HPDE6-E6E7 (cell line): ENCODE data around the gene GIGYF1.

Experiments used
- DNase-seq: peaks from one replicate; pipeline ENCODE4 v3.0.0; 2011; ENCODE audit warnings: missing footprints; ENCODE audit errors: extremely low spot score

GIGYF1 gene

DNA sequence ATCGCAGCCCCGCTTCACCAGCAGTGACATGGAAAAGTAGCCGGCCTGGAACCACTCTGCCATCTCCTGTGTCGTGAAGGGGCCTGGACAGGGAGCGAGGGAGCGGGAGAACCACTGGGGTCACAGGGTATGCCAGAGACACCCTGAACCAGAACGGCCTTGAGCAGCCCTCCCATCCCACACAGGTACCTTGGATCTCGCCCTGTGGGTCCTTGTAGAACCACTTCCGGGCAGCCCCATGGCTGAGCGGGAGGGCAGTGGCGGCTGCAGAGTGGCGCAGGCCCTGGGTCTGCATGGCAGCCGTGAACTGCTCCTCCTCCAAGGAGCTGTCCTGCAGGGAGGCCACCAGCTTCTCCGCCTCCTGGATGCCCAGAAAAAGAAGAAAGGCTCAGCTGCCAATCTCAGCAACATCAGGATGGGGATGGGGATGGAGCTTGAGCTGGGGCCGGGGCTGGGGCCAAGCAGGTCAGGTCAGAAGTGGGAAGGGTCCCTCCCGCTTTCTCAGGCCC, 9.5 kb downstream of the GIGYF1 start:
- no peak for DNase-seq

DNA sequence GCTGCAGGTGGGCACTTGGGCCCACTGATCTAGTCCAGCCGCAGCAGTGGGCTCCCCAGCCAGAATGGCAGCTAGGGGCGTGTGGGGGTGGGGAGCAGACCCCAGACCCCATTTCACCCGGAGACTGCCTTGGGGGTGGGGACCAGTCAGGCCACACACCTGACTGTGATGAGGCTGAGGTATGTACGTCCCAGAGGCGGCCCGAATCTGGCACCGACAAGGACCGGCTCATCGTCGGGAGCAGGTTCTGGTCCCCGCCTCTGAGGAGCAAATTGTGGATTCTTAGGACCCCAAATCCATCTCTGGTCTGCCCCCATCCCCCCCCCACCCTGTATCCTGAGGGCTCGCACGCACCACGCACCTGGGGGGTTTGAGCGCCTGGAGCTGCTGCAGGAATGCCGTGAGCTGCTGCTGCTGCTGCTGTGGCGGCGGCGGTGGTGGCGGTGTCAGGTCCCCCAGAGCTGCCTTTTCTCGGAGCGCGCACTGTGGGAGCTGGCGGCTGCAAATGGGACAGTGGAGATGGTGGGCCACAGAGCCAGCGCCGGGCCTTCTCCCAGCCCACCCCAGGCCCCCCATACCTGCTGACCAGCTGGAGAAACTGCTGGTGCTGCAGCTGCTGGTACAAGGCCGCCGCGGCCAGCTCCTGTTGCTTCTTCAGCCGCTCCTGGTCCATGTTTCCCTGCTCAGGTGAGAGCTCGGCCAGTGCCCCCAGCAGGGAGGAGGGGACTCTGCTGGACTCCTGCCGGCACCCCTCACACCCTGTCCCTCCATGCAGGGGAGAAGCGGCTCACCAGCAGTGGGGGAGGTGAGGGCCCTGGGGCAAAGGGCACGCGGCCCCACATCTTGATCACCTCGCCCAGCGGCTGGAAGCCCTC, 10.2 kb downstream of the GIGYF1 start:
- DNase-seq = no peak

DNA sequence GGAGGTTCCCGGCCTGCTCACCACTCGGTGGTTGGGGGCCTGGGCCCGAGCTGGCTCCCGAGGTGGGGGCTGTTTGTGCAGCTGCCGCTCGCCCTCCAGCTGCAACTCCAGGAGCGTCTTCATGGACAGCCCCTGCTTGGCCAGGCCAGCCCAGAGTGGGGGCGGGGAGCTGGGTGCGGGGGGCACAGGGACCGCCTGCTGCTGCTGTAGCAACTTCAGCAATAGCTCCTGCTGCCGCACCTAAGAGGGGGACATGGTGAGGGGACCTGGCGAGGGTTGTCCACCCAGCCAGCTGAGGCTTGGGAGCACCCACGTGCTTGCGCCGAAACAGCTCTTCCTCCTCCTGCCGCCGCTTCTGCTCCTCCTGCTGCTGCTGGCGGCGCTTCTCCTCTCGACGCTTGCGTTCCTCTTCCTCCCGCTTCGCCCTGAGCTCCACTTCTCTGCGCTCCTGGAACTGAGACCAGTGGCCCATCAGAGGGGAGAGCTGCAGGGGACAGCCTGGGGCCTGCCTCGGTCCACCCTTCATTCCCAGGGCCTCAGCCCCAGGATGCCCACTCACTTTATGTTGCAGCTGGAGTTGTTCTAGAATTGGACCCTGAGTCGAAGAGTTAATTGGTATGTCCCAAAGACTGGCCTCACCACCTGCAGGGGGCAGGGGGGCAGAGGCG, 10.9 kb downstream of the GIGYF1 start:
- DNase-seq = no peak

DNA sequence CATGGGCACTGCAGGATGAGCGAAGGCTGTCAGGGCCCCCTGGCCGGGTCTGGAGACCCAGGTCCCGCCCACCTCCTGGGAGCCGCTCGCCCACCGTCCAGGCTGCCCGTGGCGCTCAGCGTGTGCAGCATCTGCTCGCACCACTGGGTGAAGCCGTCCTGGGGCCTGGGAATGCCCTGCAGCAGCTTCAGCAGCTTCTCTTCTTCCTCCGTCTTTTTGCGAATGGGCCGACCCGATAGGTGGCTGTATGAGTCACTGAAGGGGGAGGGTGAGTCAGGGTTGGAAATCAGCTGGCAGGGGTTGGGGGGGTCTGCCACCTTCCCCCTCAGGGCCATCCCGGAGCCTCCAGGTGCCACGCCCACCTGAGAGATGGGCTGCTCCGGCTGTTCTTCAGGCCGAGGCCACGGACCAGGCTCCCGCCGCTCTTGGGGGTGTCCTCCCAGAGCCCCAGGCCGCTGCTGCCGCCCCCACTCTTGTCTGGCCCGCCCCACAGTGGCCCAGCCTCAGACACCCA, 11.8 kb downstream of the GIGYF1 start:
- DNase-seq = no peak

DNA sequence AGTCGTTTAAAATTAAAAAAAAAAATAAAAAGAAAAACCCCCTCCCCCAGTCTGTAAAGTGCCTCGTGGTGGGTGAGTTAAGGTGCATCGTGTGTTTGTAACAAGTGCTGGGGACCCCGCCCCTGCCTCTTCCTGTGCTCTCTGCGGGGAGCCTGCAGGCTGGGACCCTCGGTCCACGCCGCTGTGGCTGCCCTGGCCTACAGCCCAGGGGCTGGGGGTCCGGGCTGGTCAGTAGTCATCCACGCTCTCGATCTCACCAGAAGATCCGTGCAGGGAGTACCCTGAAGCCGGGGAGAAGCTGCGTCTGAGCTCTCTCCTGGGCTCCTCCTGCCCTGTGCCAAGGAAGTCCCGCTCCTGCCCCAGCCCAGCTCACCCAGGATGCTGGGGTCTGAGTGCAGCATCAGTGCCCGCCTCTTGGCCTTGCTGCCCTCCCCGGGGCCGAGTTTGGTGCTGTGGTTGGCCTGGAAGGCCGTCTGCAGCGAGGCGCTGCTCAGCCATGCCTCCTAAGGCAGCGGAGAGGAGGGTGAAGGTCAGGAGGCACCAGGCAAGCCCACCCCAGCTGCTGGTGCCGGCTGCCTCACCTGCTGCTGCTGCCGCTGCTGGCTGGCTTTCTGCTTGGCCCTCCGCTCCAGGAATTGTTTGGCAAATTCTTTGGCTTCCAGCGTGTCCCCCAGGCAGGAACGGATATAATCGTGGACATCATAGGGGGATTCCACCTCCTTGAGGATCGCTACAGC, 12.4 kb downstream of the GIGYF1 start:
- DNase-seq = no peak

DNA sequence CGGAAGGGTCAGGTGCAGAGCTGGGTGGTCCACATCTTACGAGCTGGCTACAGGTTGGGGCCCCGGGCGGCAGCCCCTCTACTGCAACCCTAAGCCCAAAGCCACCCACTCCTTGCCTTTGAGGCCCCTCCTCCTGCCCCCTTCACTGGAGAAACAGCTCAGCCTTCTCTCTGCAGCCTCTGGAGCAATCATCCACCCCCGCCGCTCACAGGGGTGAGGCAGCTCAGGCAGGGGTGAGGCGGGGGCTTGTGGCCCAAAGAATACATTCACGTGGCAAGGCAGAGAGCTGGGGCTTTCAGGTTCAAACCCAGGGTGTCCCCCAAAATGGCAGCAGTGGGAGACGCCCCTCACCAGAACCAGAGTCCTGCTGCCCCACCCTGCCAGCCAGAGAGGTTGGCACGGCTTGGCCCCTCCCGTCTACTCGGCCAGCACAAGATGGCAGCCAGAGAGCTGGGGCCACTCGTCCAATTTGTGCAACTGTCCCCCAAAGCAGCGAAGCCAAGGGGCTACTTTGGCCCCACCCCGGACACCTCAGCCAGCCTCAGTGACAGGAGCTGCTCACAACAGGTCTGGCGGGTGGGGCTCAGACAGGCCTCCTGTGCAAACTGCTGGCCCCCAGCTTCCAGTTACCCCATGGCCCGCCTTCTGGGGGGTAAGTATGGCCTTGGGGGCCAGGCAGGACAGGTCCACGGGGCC, 13.3 kb downstream of the GIGYF1 start:
- DNase-seq = no peak

DNA sequence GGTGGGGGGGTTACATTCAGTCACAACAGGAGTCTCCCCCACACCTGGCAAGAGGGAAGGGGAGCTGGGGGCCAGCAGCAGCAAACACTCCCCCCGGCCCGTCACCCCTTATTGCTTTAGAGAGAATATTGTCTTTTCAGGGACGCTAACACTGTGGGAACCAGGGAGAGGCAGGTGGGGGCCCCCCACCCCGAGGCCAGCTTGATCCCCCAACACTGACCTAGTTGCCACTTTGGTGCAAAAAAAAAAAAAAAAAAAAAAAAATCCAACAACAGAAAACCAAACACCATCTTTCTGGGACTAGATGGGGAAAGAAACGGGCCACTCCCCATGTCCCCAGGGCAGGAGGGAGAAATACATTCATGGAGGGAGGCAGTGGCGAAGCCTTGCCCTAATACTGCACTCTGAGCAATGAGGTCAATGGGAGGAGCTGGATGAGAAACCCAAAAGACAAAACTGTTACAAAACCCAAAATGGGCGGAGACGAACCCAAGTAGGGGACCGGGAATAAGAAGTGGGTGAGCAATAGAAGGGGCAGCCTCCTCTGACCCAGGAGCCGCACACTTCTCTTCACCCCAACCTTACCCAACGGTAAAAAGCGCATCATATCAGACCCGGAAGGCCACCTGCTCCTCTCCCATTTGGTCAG, 14.0 kb downstream of the GIGYF1 start:
- DNase-seq = no peak

DNA sequence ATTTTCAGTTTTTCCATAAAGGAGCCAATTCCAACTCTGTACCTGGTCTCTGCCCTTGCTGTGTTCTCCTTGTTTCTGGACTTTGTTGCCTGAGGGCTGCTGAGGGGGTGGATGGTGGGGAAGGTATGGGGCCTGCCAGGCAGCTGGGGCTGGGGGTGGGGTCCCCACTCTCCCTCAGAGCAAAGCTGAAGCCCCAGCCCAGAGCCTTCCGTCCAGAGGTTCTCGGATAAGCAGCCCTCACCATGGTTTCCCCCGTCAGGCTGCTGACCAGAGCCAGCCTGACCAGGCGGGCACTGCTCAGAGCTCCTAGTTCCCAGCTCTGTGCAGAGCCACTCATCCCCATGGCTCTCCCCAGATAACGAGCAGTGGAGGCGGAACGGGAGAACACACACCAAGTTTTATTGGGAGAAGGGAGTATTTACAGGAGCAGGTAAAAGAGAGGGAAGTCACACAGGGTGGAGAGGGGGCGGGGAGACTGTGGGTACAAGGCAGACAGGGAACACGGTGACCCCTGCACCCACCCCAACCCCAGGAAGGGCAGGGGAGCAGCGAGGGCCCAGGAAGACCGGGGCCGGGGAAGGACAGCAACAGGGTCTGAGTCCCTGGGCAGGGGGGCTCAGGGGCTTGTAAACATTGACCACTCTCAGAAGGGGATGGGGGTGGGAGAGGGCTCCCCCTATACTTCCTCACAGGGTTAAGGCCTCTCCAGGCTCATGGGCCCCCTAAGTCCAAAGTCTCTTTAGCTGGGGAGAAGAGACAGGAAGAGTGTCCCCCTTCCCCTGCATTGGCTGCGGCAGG, 14.7 kb downstream of the GIGYF1 start:
- no peak for DNase-seq

DNA sequence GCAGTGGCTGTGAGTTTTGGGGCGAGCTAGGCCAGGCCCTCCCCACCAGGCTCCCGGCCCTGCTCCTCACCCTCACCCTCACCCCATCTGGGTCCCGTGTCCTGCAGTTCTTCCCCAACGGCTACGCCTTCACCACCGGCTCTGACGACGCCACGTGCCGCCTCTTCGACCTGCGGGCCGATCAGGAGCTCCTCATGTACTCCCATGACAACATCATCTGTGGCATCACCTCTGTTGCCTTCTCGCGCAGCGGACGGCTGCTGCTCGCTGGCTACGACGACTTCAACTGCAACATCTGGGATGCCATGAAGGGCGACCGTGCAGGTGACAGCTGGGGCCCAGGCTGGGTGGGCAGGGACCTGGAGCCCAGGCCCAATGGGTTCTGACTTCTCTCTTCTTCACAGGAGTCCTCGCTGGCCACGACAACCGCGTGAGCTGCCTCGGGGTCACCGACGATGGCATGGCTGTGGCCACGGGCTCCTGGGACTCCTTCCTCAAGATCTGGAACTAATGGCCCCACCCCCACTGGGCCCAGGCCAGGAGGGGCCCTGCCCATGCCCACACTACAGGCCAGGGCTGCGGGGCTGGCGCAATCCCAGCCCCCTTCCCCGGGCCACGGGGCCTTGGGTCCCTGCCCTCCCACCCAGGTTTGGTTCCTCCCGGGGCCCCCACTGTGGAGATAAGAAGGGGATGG, 15.6 kb downstream of the GIGYF1 start:
- no peak for DNase-seq

DNA sequence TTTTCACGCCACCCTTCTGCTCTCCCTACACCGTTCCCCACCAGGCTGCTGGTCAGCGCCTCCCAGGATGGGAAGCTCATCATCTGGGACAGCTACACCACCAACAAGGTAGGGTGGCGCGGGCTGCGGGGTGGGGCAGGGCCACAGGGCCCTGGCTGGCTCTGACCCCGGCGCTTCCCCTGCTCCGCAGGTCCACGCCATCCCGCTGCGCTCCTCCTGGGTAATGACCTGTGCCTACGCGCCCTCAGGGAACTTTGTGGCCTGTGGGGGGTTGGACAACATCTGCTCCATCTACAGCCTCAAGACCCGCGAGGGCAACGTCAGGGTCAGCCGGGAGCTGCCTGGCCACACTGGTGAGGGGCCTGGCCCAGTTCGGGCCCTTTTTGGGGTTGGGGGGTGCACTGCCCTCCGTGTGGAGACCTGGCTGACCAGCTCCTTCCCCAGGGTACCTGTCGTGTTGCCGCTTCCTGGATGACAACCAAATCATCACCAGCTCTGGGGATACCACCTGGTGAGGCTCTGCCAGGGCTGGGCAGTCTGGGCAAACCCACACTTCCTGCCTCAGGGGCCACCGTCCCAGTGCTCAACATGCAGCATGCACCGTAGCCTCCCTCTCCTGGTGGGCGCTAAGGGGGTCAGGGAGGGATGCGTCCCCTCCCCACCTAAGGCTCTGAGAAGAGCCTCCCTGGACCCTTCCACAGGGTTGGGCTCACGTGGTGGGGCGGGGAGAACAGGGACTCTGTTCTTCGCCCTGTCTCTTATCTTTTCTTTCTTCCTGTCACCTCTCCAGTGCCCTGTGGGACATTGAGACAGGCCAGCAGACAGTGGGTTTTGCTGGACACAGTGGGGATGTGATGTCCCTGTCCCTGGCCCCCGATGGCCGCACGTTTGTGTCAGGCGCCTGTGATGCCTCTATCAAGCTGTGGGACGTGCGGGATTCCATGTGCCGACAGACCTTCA, 16.5 kb downstream of the GIGYF1 start:
- DNase-seq = no peak

DNA sequence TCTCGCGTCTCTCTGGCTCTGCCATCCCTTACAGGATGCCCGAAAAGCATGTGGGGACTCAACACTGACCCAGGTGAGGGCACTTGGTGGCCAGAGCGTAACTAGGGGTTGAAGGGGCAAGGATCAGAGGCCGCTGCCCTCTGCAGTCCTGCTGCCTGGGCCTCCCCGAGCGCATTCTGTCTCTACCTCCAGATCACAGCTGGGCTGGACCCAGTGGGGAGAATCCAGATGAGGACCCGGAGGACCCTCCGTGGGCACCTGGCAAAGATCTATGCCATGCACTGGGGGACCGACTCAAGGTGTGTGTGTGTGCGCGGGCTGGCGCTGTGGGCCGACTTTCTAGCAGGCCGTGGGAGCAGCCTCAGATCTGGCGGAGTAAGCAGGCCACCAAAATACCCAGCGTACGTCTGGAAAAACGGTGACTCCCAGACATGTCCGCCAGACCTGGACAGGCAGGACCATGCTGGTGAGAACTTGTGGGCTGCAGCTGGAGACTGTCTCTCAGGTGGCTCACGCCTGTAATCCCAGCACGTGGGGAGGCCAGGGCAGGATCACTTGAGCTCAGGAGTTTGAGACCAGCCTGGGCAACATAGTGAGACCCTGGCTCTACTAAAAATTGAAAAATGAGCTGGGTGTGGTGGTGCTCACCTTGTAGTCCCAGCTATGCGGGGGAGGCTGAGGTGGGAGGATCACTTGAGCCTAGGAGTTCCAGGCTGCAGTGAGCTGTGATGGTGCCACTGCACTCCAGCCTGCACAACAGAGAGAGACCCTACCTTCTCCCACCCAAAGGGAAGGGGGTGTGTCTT, 17.3 kb downstream of the GIGYF1 start:
- DNase-seq = no peak

DNA sequence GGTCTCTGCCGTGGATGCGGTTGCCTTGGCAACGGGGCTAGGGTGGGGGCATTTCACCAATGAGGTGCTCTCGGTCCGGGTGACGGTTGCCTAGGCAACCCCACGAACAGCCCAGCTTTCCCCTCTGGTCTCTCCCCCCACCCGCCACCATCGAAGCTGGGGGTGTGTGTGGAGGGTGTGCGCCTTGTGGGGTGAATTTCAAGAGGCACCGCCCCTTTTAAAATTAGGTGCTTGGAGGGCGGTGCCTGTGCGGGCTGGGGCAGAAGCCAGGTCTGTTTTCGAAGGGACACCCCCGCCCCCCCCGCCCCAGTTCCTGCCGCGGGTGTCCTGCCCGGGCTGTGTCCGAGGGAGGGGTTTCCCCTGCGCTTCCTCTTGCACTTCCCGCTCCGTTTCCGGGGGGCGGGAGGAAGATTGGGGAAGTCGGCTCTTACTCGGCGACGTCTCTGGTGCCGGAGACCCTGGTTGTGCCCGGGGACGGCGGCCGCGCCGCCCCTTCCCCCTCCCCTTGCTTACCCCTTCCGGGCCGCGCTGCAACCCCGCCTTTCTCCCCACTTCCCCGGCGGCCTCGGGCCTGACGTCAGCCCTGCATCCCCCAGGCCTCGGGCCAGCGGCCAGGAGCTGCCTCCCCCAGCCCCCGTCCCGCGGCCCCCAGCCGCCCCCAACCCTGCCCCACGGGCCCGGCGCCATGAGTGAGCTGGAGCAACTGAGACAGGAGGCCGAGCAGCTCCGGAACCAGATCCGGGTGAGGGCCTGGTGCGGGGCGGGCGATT, 18.3 kb downstream of the GIGYF1 start:
- DNase-seq = no peak

DNA sequence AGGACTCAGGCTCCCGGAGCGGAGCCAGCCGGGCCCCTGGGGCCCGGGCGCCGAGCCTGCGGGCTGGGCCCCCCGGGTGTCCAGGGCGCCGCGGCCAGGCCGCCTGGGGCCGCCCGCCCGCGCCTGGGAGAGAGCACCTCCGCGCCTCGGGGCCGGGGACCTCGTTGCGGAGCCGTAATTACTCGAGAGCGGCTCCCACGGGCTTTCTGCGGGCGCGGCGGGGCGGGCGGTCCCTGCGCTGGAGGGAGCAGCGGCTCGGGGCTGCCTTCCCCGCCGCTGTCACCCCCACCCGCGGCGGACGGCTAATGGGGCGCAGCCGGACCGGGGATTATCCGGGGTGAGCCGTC, 19.0 kb downstream of the GIGYF1 start:
- no peak for DNase-seq

DNA sequence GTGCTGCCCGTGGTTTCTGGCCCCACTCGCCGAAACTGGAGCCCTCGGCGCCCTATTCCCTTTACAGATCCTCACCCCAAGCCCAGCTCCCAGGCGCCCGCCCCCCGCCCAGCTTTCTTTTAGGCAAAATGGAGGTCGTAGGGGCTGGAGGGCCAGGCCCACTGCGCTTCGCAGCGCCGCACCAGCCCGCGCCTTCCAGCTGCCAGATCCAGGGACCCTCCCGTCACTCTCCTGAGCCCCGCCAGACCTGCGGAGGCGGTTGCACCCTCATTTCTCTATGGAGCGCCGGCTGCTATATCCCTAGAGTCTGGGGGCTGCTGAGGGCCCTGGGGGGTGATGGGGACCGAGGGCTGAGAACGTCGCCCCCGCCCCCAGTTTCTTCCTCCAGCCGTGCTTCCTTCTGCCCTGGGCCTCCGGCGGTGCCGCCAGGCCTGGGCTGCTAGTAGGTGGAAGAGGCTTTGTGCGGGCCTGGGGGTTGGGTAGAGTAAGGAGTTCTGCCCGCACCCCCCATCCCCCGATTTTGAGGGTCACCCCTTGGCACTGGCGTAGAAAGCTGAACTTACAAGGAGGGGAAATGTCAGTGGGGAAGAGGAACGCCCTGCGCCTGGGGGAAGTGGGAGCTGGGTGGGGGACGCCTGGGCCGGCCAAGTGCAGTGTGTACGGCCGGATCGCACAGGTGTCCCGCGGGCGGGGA, 19.5 kb downstream of the GIGYF1 start:
- no peak for DNase-seq

DNA sequence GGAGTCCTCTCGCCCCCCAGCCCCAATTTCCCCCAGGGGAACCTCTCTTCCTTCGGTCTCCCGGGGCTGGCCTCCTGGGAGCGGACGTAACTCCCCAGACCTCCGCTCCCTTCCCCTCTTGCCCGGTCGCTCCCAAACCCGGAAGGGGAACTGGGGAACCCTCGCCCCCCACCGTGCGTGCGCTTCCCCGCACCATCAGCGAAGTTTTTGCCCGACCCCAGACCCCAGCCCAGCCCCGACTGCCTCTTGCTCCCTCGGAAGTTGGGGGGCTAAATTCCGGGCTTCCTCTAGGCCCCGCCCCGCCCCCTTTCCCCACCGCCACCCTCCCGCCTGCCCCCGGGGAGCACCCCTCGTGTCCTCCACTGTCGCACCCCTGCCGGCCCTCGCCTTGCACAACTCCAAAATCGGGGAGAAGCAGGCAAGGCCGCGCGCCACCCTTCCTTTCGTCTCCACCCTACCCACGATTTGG, 20.1 kb downstream of the GIGYF1 start:
- DNase-seq = no peak

DNA sequence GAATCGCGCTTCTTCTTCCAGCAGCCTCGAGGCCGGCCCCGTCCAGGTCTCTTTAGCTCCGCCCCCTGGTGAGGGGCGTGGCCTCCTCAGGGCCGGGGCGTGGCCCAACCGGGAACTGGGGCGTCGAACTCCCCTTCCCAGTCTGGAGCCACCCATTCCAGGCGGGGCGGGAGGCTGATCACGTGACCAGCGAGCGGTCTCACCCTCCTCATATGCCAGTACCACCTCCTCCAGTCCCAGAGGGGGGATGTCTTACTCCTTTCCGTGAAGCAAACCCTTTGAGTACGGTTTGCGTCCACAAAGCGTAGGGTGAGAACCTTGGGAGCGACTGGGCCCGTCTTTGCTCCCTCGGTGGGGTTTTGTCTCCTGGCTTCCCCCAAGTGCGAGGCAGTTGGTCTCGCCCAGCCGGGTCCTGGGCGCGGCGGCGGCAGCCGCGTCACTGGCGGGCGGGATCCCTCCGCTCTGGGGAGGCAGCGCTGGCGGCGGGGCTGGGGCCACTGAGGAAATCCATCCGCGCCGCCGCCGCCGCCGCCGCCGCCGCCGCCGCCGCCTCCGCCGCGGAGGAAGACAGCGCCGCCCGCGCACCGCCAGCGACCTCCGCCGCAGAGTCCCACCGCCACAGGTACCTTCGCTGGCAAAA, 20.6 kb downstream of the GIGYF1 start, which contains the start of gene GNB2:
GNB2 (plus strand) TSS at position 439 of the 640 bp plus-strand sequence. CDS start 2,526 bp downstream, outside the sequence.
- peak; percentile 91 for DNase-seq
